Osteoblast (primary cell): ENCODE results near the gene BMPR1B. TPM values are rescaled to one million over a fixed set of nuclear protein-coding genes. Genes with fewer than 3 reads are reported as not detected.

ENCODE experiments used
- DNase-seq: peaks from one replicate; pipeline ENCODE4 v3.0.0; 2011; ENCODE audit warnings: low spot score, mixed read lengths; ENCODE audit not compliant: insufficient read length; ENCODE audit errors: missing footprints
- H2AFZ ChIP-seq: 2 replicates; pipeline ENCODE4 v1.6.0; 2011; ENCODE audit warnings: mild to moderate bottlenecking, low read length
- H3K27ac ChIP-seq: 2 replicates; pipeline ENCODE4 v1.5.1; 2011; ENCODE audit warnings: mild to moderate bottlenecking, low read depth, low read length, moderate library complexity
- H3K27me3 ChIP-seq: 2 replicates; pipeline ENCODE4 v1.6.0; 2012; ENCODE audit warnings: mild to moderate bottlenecking, control low read depth, inconsistent platforms, low read length, moderate library complexity; ENCODE audit not compliant: insufficient read depth
- H3K36me3 ChIP-seq: 2 replicates; pipeline ENCODE4 v1.5.1; 2011; ENCODE audit warnings: mild to moderate bottlenecking, low read length, control low read depth, moderate library complexity; ENCODE audit not compliant: insufficient read depth
- H3K4me1 ChIP-seq: 2 replicates; pipeline ENCODE4 v1.5.1; 2011; ENCODE audit warnings: mild to moderate bottlenecking, low read length, control low read depth, moderate library complexity; ENCODE audit not compliant: insufficient read depth
- H3K4me2 ChIP-seq: 2 replicates; pipeline ENCODE4 v1.6.0; 2011; ENCODE audit warnings: mild to moderate bottlenecking, low read length; ENCODE audit not compliant: insufficient read depth
- H3K4me3 ChIP-seq: fragments of 200-600 bp; sonication (generic); 3 replicates; pipeline ENCODE4 v1.5.1; 2012; ENCODE audit warnings: mild to moderate bottlenecking, low read length, inconsistent platforms; ENCODE audit not compliant: insufficient read depth
- H3K79me2 ChIP-seq: 2 replicates; pipeline ENCODE4 v1.6.0; 2012; ENCODE audit warnings: mild to moderate bottlenecking, low read length, control low read depth, inconsistent platforms; ENCODE audit not compliant: insufficient read depth
- H3K9me3 ChIP-seq: 2 replicates; pipeline ENCODE4 v1.5.1; 2011; ENCODE audit warnings: low read depth, low read length, control low read depth
- H4K20me1 ChIP-seq: 2 replicates; pipeline ENCODE4 v1.6.0; 2012; ENCODE audit warnings: mild to moderate bottlenecking, low read length, control low read depth; ENCODE audit not compliant: insufficient read depth
- total RNA-seq: library from RNA; depleted of rRNA; stranded (reverse); fragments of >200 nt; gene quantifications from 2 replicates; pipeline ENCODE4 v1.2.3, GENCODE V29; 2012
- TF ChIP-seq, protein P1 (sequence below): IDR thresholded peaks from 2 replicates; pipeline ENCODE4 v1.5.1; 2011; ENCODE audit warnings: mild to moderate bottlenecking, low read depth, low read length, moderate library complexity; ENCODE audit errors: extremely low read depth

BMPR1B gene
- total RNA-seq, 1 donor = 2.5 TPM

DNA sequence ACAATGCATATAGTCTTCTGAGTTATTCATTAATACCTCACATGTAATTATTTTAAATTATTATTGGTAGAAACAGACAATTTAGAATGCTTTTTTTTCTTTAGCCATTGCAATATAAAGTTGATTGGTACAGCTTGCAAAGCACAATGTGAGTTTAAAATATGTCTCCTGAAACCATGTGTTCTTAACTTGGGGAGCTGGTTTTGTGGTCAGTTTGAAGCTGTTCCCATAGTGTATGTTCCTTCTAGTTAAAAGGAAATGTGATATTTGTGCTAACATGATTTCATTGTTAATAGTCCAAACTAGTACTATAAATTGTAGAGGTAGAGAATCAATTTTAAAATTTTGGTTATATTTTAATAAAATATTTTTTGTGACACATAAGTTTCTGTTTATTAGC lies 247.2 kb downstream of the BMPR1B start:
- H3K4me1 ChIP-seq = no peaks in the 10 kb centered on the region
- H3K27me3 ChIP-seq = no peaks in the 10 kb centered on the region
- no peak overlapping the region for H2AFZ ChIP-seq
- no peak overlapping the region for H3K4me3 ChIP-seq
- no peak overlapping the region for H3K4me2 ChIP-seq
- no peak for DNase-seq
- TF ChIP-seq, protein P1, sequence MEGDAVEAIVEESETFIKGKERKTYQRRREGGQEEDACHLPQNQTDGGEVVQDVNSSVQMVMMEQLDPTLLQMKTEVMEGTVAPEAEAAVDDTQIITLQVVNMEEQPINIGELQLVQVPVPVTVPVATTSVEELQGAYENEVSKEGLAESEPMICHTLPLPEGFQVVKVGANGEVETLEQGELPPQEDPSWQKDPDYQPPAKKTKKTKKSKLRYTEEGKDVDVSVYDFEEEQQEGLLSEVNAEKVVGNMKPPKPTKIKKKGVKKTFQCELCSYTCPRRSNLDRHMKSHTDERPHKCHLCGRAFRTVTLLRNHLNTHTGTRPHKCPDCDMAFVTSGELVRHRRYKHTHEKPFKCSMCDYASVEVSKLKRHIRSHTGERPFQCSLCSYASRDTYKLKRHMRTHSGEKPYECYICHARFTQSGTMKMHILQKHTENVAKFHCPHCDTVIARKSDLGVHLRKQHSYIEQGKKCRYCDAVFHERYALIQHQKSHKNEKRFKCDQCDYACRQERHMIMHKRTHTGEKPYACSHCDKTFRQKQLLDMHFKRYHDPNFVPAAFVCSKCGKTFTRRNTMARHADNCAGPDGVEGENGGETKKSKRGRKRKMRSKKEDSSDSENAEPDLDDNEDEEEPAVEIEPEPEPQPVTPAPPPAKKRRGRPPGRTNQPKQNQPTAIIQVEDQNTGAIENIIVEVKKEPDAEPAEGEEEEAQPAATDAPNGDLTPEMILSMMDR = no peak
- H3K9me3 ChIP-seq = no peaks in the 10 kb centered on the region
- H3K79me2 ChIP-seq = no peaks in the 10 kb centered on the region
- H3K36me3 ChIP-seq = no peaks in the 10 kb centered on the region
- no peaks in the 10 kb centered on the region for H4K20me1 ChIP-seq
- no peak overlapping the region for H3K27ac ChIP-seq

DNA sequence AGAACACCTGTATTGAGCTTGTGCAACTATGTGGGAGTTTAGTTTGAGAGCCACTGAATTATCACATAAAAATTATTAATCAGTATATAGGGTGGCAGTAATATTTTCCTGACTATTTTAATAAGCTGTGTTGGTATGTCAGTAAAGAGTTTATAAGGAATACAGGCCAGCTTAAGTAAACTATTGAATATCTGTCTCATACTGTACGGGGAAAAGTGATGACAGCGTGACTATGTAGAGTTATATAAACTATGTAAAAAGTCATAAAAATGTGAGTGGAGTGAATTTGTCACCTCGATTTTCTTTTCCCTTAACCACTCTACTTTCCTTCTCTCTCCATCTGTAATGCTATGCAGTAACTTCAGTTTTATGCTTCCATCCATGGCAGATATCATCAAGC lies 250.2 kb downstream of the BMPR1B start:
- H3K79me2 ChIP-seq = no peaks in the 10 kb centered on the region
- H3K4me1 ChIP-seq = no peaks in the 10 kb centered on the region
- no peak overlapping the region for H3K4me2 ChIP-seq
- H2AFZ ChIP-seq = no peak overlapping the region
- no peak for DNase-seq
- no peaks in the 10 kb centered on the region for H3K9me3 ChIP-seq
- H3K27me3 ChIP-seq = peaks cover 4% of the 10 kb centered on the region
- TF ChIP-seq, protein P1 = no peak
- no peaks in the 10 kb centered on the region for H3K36me3 ChIP-seq
- no peaks in the 10 kb centered on the region for H4K20me1 ChIP-seq
- H3K4me3 ChIP-seq = no peak overlapping the region
- no peak overlapping the region for H3K27ac ChIP-seq

DNA sequence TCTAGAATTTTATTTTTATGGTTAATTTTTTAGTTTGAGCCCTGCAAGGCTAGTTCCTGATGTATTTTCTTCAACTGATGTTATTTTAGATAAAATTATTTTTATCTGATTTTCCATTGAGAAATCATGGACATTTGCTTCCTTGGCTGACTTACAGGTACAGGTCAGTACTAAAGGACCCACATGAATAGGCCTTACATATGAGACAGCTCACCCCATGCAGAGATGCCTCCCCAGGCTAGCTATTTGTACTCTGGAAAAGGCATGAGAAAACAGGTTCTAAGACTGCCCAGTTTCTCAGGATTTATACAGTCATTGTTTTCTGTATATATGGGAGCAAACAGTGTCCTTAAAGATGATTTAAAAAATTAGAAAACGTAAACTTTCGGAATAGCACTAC lies 255.5 kb downstream of the BMPR1B start:
- Histone ChIP-seq H3K4me3 (no peak overlapping the region), H3K4me1 (no peaks in the 10 kb centered on the region), H2AFZ (no peak overlapping the region), H3K36me3 (no peaks in the 10 kb centered on the region), H4K20me1 (no peaks in the 10 kb centered on the region), H3K9me3 (no peaks in the 10 kb centered on the region), H3K79me2 (no peaks in the 10 kb centered on the region), H3K4me2 (no peak overlapping the region), H3K27ac (no peak overlapping the region), H3K27me3 (peaks cover 4% of the 10 kb centered on the region)
- TF ChIP-seq, protein P1 = no peak
- DNase-seq = no peak

DNA sequence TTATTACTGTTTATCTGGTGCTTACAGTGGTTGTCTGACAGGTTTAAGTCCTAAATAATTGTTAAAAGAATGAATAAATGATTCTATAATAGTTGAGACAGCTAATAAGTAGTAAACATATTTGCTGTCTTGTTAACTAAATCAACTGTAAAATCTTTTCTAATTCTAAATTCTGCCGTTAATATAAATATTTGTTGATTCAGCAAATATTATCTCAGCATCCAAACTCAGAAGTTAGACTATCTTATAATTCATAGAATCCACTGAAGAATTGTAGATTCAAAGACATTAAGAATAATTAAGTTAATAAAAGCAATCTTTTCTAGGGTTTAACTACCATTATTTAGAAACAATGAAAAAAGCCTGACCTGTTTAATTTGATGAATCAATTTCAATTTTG lies 256.3 kb downstream of the BMPR1B start:
- Histone ChIP-seq H3K36me3 (no peaks in the 10 kb centered on the region), H3K4me1 (no peaks in the 10 kb centered on the region), H3K27ac (no peak overlapping the region), H3K4me3 (no peak overlapping the region), H4K20me1 (no peaks in the 10 kb centered on the region), H3K79me2 (no peaks in the 10 kb centered on the region), H3K9me3 (no peaks in the 10 kb centered on the region), H2AFZ (no peak overlapping the region), H3K4me2 (no peak overlapping the region), H3K27me3 (peaks cover 4% of the 10 kb centered on the region)
- TF ChIP-seq, protein P1 = no peak
- no peak for DNase-seq
